ENCODE results near the gene ADGRL4.
"Not testable (repeated sequence)": the region's sequence is repeated elsewhere in the genome, so short reads cannot be mapped to it uniquely, and the experiment has no call there.

ADGRL4 gene

DNA sequence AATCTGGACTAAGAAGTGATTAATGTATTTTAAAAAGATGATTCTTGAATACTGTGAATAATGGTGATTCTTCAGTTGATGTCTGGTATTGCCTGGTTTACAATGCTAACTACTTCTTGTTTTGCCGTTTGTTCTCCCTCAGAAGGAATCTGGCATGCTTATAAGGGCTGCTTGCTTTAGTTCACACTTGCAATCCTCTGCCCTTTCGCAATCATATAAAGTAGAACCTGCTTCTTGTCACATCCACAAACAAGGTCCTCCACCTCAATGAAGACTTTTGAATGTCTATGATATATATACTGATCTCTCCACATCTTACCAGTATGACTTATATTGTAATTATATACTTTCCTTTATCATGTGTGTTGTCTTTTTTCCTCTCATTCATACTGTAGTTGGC is 92.6 kb downstream of the ADGRL4 start:
- DNase-seq, result no peak

DNA sequence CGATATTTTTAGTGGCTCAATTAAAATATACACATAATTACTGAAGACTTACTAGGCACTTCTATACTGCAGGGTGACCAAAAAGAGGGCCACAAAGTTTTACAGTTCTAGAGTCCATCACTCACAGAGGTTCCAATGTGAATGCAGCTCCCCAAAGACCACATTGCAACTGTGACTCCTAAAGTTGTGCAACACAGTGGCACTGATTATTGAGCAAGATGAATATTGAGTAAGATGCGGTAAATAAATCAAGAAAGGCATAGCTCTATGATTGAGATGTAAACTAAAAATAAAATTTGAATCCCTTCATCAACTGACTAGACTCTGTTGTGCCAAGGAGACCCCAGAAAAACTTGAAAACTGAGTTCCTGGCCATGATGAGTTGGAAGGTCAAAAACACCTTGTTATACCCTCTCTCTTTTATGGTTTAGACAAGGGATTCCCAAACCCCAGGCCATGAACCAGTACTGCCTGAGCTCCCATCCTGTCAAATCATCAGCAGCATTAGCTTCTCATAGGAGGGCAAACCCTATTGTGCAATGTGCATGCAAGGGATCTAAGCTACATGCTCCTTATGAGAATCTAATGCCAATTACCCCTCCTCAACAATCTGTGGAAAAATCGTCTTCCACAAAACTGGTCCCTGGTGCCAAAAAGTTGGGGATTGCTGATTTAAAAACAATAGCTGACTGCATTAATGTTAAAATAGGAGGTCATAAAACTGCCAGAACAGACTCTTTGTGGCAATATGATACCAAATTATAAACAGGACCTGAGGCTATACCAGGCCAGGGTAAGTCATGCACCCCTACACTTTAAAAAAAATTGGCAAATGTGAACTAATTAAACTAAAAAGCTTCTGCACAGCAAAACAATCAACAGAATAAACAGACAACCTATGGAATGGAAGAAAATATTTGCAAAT is 94.3 kb downstream of the ADGRL4 start:
- DNase-seq, result no peak

DNA sequence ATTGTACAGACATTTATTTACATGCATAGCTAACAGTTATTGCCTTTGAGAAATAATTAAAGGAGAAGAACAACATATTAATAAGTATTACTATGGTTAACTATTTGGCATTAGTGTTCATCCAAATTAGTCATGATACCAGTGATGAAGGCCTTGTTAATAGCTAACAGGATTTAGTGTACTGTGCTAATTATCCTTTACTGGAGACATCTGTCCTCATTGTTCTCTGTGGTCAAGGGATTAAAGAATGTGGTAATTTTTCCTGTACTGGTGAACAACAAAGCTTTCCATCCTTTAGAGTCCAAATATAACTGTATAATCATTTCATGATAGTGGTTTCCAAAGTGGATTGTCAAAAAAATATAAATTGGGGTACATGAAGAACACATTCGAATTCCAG is 103.9 kb downstream of the ADGRL4 start:
- no peak for DNase-seq

DNA sequence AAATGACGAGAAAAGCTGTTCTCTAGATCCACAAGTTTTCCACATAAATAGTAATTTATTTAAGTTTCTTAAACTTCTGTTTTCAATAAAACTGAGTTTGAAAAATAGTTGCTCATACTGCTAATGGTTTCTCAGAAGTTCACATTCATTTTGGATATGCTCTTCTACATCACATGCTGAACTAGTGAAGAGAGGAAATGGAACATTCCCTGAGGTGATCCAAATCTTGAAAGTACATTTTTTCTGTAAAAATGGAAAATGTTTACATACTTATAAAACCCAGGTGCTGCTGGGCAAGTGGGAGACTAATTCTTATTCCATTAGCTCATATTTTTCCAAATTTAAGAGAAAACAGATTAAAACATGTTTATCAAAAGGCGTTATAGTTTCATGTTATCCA is 111.7 kb downstream of the ADGRL4 start:
- DNase-seq, result no peak

DNA sequence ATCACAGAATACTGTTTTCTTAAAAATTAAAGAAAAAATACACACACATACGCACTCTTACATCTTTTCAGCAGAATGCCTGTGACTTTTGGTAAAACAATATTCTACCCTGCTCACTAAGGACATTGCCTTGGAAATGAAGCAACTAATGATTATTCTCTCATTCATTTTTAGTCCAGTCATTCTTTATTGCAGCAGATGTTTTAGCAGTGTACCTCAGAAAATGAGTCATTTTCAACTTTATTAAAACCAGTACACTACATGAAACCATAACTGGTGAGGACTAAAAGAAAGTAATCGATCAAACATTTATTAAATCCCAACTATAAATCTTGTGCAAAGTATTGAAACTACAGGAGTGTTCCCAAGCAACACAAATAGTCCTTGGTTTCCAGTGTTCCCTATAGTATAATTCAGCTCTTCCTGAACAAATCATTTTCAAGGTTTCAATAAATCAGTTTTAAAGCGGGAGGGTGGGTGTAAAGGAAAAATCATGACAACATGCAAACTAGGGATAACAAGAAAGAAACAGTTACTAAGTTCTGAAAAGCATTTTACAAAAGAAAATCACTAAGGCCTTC is 114.2 kb downstream of the ADGRL4 start:
- DNase-seq, result no peak

DNA sequence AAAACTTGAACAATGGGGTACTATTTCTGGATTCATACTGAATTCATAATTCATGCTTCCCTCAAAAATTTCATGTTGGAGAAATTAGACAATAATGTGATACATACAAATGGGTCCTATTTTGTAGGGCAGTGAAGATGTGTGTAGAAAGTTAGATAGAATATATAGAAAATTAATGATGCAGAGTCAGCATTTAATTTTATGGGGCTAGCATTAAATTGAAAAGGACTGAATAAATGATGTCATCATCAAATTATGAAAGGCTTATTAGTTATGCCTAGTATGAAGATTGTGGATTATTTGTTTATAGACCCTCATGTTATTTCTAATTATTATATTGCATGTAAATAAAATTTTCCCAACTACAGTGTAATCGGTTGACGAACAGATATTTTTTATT is 119.1 kb downstream of the ADGRL4 start:
- DNase-seq, result no peak

DNA sequence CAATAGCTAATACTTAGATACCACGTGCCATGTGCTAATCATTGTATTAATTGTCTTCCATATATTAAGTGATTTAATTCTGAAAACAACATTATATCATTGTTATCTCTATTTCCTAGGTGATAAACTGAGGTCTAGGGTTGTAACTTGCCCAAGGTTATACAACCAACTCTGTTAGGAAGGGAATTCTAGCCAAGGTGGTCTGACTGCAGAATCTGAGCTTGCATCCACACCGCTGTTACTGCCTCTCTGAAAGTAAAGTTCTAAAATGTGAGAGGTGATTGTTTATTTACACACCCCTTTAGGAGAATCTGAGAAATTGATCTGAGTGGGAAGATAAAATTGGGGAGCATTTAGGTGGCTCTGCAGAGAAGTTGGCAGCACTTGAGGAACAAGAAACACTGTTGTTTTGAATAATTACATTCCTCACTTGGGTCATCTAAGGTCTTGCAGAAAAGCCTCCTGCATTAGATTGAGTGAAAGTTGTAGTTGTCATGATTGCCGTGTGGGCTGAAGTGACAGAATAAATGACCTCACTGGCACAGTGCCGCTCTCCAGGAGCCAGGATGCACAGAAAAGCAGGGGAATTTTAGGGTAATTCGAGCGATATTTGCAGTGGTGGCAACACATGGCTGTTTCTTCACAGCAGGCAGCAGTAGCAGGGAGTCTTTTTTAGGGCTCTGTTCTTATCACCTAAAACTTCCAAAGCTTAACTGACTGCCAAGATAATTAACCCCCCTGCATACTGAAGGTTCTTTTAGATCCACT is 121.7 kb downstream of the ADGRL4 start:
- no peak for DNase-seq

DNA sequence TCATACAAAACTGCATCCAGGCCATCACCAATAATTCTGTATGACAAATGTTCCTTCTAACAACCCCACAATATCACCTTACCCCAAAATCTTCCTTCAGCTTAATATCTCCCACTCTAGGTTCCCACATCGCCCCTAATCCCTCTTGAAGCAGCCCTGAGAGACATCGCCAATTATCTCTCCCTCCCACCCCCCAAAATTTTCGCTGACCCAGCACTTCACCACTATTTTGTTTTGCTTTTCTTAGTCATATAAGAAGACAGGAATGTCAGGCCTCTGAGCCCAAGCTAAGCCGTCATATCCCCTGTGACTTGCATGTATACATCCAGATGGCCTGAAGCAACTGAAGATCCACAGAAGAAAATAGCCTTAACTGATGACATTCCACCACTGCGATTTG is 126.3 kb downstream of the ADGRL4 start:
- no peak for DNase-seq

DNA sequence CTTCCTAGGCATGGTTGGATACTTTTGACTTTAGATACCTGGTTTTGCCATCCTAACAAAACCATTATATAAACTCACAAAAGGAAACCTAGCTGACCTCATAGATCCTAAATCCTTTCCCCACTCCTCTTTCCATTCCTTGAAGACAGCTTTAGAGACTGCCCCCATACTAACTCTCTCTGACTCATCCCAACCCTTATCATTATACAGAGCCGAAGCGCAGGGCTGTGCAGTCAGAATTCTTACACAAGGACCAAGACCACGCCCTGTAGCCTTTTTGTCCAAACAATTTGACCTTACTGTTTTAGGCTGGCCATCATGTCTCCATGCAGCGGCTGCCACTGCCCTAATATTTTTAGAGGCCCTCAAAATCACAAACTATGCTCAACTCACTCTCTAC is 130.5 kb downstream of the ADGRL4 start:
- not testable (repeated sequence) for DNase-seq

DNA sequence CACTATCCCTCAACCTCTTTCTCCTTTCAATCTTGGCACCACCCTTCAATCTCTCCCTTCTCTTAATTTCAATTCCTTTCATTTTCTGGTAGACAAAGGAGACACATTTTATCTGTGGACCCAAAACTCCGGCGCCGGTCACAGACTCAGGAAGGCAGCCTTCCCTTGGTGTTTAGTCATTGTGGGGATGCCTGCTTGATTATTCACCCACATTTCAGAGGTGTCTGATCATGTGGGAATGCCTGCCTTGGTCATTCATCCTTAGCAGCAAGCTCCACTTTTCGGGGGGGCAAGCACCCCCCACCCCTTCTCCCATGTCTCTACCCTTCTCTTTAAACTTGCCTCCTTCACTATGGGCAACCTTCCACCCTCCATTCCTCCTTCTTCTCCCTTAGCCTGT is 133.7 kb downstream of the ADGRL4 start:
- not testable (repeated sequence) for DNase-seq

DNA sequence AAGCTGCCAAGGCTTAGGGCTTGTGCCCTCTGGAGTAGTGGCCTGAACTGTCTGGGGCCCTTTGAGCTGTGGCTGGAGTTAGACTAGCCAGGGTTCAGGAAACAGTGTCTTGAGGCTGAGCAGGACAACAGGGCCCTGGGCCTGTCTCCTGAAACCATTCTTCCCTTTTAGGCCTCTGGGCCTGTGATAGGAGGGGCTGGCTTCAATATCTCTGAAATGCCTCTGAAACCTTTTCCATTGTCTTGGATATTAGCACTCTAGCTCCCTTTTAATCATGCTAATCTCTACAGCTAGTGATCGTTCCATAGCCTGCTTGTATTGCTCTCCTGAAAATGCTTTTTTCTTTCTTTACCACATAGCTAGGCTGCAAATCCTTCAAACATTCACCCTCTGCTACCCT is 135.3 kb downstream of the ADGRL4 start:
- no peak for DNase-seq

DNA sequence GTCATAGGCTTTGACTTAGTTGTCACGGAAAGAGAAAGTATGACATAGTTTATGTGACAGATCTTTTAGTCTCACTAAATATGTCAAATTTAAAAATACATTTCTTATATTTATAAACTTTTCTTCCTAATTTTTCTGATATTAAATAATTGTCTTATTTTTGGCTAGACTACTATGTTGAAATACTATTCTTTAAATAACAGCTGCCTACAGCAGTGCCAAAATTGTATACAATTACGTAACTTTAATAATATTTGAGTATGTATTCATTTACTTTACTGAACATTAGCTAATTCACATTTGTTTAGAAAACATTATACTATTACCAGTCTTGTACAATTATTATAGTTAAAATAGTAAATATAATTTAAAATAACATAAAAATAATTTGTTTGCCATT is 137.4 kb downstream of the ADGRL4 start:
- no peak for DNase-seq

DNA sequence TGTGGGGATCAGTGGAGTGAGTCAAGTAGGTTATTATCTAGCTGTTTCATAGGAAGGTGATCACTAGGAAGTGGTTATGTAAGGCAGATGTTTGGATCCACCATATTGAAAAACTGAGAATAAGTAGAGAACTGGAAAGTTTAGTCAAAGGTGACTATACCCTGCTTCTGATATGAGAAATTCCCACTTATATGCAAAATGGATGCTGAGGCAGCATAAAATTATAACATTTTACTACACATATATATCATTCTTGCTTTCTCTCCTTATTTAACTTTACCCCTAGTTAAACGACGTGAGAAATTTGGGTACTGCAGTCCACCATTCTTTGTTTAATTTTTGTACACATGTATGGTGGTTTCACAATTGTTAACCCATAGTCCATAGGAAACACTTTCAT is 142.4 kb downstream of the ADGRL4 start:
- no peak for DNase-seq

DNA sequence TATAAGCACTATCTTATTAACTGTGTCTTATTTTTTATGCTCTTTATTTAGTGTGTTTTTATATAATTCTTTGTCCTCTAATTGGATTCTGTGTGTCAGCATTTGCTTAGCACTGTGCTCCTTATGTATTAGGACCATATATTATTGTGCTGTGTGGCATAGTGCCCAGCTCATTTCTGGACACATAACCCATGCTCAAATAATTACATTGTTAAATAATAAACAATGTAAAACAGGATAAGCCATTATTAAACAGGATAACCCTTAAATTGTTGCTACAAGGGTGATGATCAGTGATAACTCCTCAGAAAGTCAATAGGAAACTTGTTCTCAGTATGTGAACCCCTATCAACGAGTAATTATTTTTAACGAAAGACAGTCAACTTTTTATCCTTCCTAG is 150.4 kb downstream of the ADGRL4 start:
- no peak for DNase-seq

DNA sequence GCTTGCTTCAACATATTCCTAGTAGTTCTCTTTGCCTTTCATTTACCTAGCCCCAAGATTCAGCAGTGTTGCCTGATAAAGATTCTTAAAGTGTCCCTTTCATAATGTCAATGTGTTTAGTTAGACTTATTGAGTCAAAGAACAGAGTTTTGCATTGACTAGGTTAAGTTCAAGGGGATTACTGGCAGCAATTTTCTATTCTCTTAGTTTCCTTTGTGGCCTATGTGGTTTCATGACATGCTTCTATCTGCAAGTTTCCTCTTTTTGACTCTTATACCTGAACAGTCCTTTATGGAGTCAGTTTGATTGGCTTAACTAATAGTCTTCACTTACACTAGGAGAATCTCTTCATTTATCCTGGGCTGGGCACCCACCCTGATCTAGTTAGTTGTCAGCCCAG is 151.3 kb downstream of the ADGRL4 start:
- no peak for DNase-seq

DNA sequence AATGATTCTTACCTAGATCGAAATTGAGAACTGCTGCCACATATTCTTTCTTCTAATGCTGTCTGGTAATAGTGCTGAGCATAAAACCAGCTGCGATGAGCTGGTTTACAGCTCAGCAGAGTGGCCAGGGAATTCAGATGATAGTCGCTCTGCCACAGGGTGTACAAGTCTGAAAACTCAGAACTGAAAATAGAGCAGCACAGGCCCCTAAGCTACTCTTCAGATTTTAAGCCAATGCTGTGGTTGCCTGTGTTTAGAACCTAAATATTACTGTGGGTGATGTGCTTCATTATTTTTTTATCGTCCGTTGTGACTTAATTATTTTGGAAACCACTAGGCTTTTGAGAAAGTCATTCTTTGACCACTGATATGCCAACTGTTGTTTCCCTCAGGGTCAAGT is 152.0 kb downstream of the ADGRL4 start:
- DNase-seq, result no peak

DNA sequence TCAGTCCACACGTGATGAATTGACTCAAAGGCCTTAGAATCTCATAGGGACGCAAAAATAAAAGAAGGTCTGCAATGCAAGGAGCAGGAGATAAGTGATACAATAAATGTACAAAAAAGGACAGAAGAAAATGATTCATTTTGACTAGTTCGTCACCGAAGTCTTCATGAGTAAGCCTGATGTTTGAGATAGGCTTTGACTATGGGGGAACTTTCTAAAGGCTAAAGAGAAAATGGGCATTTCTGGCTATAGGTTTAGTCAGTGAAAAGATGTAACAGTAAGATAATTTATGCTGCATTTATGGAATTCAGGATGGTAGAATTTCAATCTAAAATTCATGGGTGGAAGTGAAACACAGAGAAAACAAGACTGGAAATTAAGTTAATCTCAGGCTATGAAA is 163.0 kb downstream of the ADGRL4 start:
- no peak for DNase-seq

DNA sequence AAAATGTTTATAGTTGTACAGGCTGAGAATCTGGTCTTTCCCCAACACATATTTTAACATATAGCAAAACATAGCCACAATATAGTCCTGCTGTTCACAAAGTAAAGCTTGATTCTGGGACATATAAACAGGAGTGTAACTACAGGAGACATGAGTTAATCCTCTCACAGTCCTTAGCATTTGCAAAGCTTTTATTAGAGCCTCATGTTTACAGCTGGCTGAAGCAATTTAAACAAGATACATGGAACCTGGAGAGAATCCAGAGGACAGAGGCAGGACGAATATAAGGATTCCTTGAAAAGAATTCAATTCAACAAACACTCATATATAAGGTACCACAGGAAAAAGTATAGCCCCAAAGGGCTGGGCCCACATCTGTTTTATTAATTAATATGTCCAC is 163.4 kb downstream of the ADGRL4 start:
- DNase-seq, result no peak

DNA sequence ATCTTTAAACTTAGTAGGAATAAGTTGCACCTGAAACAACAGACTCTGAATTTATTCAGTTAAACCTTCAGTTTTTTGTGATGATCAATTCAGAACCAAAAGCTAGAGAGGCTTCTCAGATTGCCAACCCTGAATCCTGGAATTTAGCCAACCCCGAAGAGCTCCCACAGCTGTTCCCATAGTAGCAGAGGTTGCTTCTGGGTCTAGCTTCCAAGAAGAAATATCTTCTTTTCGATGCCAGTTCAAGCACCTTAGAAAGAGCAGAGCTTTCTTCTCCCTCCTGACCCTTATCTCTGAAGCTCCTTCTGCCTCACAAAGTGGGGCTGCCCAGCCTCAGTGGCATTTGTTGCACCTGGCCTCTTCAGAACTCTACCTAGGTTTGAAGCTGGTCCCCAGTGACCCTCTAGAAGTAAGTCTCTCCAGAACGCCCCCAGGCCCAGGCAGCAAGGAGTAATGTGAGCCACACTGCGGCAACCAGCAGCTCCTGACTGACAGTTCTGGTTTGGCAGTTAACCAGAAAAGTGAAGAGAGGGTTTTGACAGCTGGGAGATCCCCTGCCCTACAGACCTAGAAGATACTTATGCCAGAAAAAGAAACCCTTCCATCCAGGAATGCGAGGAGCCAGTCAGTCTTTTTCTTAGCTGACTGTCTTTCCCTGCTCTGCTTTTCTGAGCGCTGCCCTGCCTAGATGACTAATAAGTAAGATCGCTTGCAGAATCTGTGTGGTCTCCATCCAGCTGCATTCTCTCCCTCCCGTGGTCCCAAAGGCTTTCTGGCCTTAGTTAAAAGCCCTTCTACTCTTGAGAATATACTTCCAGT is 165.9 kb downstream of the ADGRL4 start:
- no peak for DNase-seq
